ENCODE data around the gene IL1RL2. TPM values are rescaled to one million over a fixed set of nuclear protein-coding genes. Genes with fewer than 3 reads are reported as not detected.

The IL1RL2 gene
- total and polyA plus RNA-seq, 2 of the 4 experiments (the other 2 are of a cell fraction) = 0.09 to 0.36 TPM

- BruUV-seq (replicated peaks) = no TSS peak
- peak overlapping the region; percentile 69; the same call in 1 of the 2 replicates for H3K23ac ChIP-seq (ENCODE audit: low read depth, low read length)
- no peaks in the 10 kb centered on the region for H3K27me3 ChIP-seq (ENCODE audit: control insufficient read depth, insufficient read depth, low read length)
- H2BK20ac ChIP-seq (ENCODE audit: low read depth, low read length) = peak overlapping the region; percentile 97
- ChIA-PET CTCF (interaction anchor here (1.4 kb wide), 1 partner anchor 18 kb away, joined by 5 read pairs; no protein-coding TSS in a partner anchor), POLR2A (ENCODE audit: unreplicated experiment) (no interaction called here)
- in situ Hi-C loops (cut with MboI; ENCODE audit: low sequenced_read_pairs) = no loop called here
- peak; percentile 92 for ATAC-seq (ENCODE audit: low read depth)
- H3K27ac ChIP-seq (ENCODE audit: insufficient read depth, low read length) = peak overlapping the region; percentile 39; the same call in 1 of the 2 replicates
- no peaks in the 10 kb centered on the region for H3K79me1 ChIP-seq (ENCODE audit: low read depth in 1 of 2, low read length in 2 of 2)
- H3K4ac ChIP-seq (ENCODE audit: low read depth, low read length) = peak overlapping the region; percentile 89
- H4K5ac ChIP-seq (ENCODE audit: low read depth, low read length) = peak overlapping the region; percentile 61
- no peak overlapping the region for H3K9ac ChIP-seq (ENCODE audit: low read depth, low read length)
- no peak overlapping the region for H2AFZ ChIP-seq (replicated peaks; ENCODE audit: low read length, poor library complexity)
- H4K20me1 ChIP-seq (ENCODE audit: insufficient read depth, low read length) = no peaks in the 10 kb centered on the region
- dilution Hi-C loops (cut with HindIII; ENCODE audit: low sequenced_read_pairs, unreplicated experiment) = no loop called here
- no peaks in the 10 kb centered on the region for H3K9me3 ChIP-seq (ENCODE audit: control insufficient read depth, insufficient read depth, low read length)
- peak; percentile 97 for DNase-seq
- H4K91ac ChIP-seq (ENCODE audit: insufficient read depth, low read depth, low read length) = peak overlapping the region; percentile 74
- WGBS, 2 experiments (ENCODE audit: extremely low coverage in 2 of 2, insufficient read length in 1 of 2) = no CpG with 5 or more reads among the region's 3 CpGs
- H3K14ac ChIP-seq (replicated peaks; ENCODE audit: low read depth, low read length) = peak overlapping the region; percentile 67
- intact Hi-C loops (cut with micrococcal nuclease) = no loop called here
- peak overlapping the region; percentile 48 to 80 for H4K8ac ChIP-seq (ENCODE audit: low read depth in 2 of 2, low read length in 2 of 2)
- H2BK120ac ChIP-seq (ENCODE audit: low read depth, low read length) = peak overlapping the region; percentile 94
- peak overlapping the region; percentile 93 for H2BK5ac ChIP-seq (ENCODE audit: low read depth, low read length, poor library complexity, severe bottlenecking)
- peak overlapping the region; percentile 20 for H2AK9ac ChIP-seq (replicated peaks; ENCODE audit: low read depth, low read length, poor library complexity)
- H2BK15ac ChIP-seq (ENCODE audit: low read depth, low read length) = peak overlapping the region; percentile 86
- H3K4me1 ChIP-seq (ENCODE audit: control insufficient read depth, insufficient read depth, low read length) = peaks cover 9% of the 10 kb centered on the region
- peak overlapping the region; percentile 7 for H3K56ac ChIP-seq (ENCODE audit: extremely low read depth, insufficient read depth, low read length)
- H2AK5ac ChIP-seq (ENCODE audit: low read depth, low read length) = peak overlapping the region; percentile 60
- H3K18ac ChIP-seq (ENCODE audit: low read depth, low read length) = peak overlapping the region; percentile 97
- no peak overlapping the region for H3K4me3 ChIP-seq (ENCODE audit: insufficient read depth, low read depth, low read length)
- H3K4me2 ChIP-seq (ENCODE audit: low read depth, low read length) = peak overlapping the region; percentile 50; the same call in 1 of the 2 replicates
- H3K9me1 ChIP-seq (ENCODE audit: insufficient read depth, low read length) = peaks cover 9% of the 10 kb centered on the region
- H3K36me3 ChIP-seq (ENCODE audit: control insufficient read depth, insufficient read depth, low read length) = no peaks in the 10 kb centered on the region
- TF ChIP-seq SMC3 (IDR thresholded peaks at IDR 0.05; ENCODE audit: low read depth, low read length) = no peak
- TF ChIP-seq CHD1 (IDR thresholded peaks at IDR 0.05; ENCODE audit: low read depth, low read length) = 0 out of 2 replicates have a peak, but pooled peaks have one; percentile 53
- TF ChIP-seq CTCF (conservative IDR thresholded peaks at IDR 0.05; ENCODE audit: low read depth, low read length) = no peak
- no peak for TF ChIP-seq USF2 (IDR thresholded peaks at IDR 0.05; ENCODE audit: low read depth, low read length)
- peak; percentile 97 for TF ChIP-seq FOS (IDR thresholded peaks at IDR 0.05; ENCODE audit: low read depth, low read length)
- no peak for TF ChIP-seq RCOR1 (IDR thresholded peaks at IDR 0.05; ENCODE audit: insufficient replicate concordance, low read length)
- TF ChIP-seq MXI1 (IDR thresholded peaks at IDR 0.05; ENCODE audit: borderline replicate concordance, low read depth, low read length) = no peak
- peak; percentile 96 for TF ChIP-seq BHLHE40 (IDR thresholded peaks at IDR 0.05; ENCODE audit: low read depth, low read length)
- no peak for TF ChIP-seq ELK1 (IDR thresholded peaks at IDR 0.05; ENCODE audit: borderline replicate concordance, low read depth, low read length)
- TF ChIP-seq NFE2L2 (IDR thresholded peaks at IDR 0.05; ENCODE audit: low read depth, low read length) = no peak
- TF ChIP-seq MAZ (IDR thresholded peaks at IDR 0.05; ENCODE audit: borderline replicate concordance, low read depth, low read length) = no peak
- no peak for TF ChIP-seq RFX5 (IDR thresholded peaks at IDR 0.05; ENCODE audit: low read depth, low read length)
- no peak for TF ChIP-seq POLR2A (IDR thresholded peaks at IDR 0.05; ENCODE audit: low read depth, low read length)
- TF ChIP-seq CEBPB (IDR thresholded peaks at IDR 0.05; ENCODE audit: low read depth, low read length) = peak; percentile 97
- peak; percentile 35; the same call in 1 of the 2 replicates for TF ChIP-seq MAFK (IDR thresholded peaks at IDR 0.05; ENCODE audit: low read depth, low read length)
Observed at GRCh38 chr2:102258386-102259074, 71.7 kb downstream of the IL1RL2 start.

Data from IMR-90 (cell line).